ENCODE results near the gene SAMD4B. TPM values are rescaled to one million over a fixed set of nuclear protein-coding genes. Genes with fewer than 3 reads are reported as not detected.

The SAMD4B gene
- total RNA-seq, 2 experiments from 2014 or later = 59.4 to 60.0 TPM

DNA sequence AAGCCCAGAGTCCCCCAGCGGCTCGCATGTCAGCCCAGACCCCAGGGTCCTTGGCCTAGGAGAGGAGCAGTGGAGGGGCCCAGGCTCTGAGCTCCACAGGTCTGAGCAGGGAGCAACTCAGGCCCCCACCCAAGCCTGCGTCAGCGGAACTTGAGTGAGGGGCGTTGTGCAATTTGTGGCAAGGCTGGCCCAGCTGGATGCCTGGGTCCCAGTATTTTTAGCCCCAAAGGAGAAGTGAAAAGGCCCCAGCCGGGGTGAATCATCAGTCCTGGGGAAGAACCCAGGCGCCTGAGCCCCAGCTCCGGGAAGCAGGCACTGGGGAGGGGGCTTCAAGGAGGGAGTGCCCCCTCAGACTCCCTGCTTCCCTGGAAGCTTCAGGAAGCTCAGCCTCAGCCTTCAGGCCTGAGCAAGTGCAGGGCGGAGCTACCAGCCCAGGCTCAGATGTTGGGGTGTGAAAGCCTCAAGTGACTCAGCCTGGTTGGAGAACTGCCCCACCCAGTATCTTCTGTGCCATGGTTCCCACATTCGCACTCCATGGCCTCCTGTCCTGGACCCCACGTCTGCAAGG, 56.2 kb downstream of the SAMD4B start:
- intact Hi-C loops (cut with micrococcal nuclease; ENCODE audit: unreplicated experiment) = no loop called here
- H3K79me2 ChIP-seq (ENCODE audit: insufficient read depth, low read depth, low read length) = no peaks in the 10 kb centered on the region
- H3K36me3 ChIP-seq (ENCODE audit: insufficient read depth, low read length) = peaks cover 33% of the 10 kb centered on the region
- POLR2A ChIA-PET = interaction anchor here (0.7 to 2.3 kb wide), 3 partner anchors 10 to 16 kb away, joined by 3 to 14 read pairs (median 9); no protein-coding TSS in a partner anchor
- no TSS peak for BruUV-seq (replicated peaks)
- no peaks in the 10 kb centered on the region for H3K9me3 ChIP-seq (ENCODE audit: low read length)
- CTCF ChIA-PET (ENCODE audit: unreplicated experiment) = interaction anchor here (0.6 to 0.8 kb wide), 2 partner anchors 13 to 23 kb away, joined by 3 read pairs; no protein-coding TSS in a partner anchor
- H3K9me2 ChIP-seq (ENCODE audit: insufficient read depth, low read length) = no peaks in the 10 kb centered on the region
- H2AFZ ChIP-seq (ENCODE audit: low read length) = no peak overlapping the region
- H3K4me3 ChIP-seq (ENCODE audit: low read depth, low read length, poor library complexity, severe bottlenecking) = peak overlapping the region; percentile 27
- H4K20me1 ChIP-seq (ENCODE audit: insufficient read depth, low read length) = no peaks in the 10 kb centered on the region
- H3K4me2 ChIP-seq (ENCODE audit: low read length) = peak overlapping the region; percentile 68
- TF ChIP-seq EZH2phosphoT487 (IDR thresholded peaks at IDR 0.05; ENCODE audit: borderline replicate concordance, low read depth, low read length) = no peak
- TF ChIP-seq, protein P1, sequence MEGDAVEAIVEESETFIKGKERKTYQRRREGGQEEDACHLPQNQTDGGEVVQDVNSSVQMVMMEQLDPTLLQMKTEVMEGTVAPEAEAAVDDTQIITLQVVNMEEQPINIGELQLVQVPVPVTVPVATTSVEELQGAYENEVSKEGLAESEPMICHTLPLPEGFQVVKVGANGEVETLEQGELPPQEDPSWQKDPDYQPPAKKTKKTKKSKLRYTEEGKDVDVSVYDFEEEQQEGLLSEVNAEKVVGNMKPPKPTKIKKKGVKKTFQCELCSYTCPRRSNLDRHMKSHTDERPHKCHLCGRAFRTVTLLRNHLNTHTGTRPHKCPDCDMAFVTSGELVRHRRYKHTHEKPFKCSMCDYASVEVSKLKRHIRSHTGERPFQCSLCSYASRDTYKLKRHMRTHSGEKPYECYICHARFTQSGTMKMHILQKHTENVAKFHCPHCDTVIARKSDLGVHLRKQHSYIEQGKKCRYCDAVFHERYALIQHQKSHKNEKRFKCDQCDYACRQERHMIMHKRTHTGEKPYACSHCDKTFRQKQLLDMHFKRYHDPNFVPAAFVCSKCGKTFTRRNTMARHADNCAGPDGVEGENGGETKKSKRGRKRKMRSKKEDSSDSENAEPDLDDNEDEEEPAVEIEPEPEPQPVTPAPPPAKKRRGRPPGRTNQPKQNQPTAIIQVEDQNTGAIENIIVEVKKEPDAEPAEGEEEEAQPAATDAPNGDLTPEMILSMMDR (conservative IDR thresholded peaks at IDR 0.05; ENCODE audit: low read length) = no peak
- peak overlapping the region; percentile 75 for H3K27ac ChIP-seq (ENCODE audit: low read depth, low read length, poor library complexity, severe bottlenecking)
- peaks cover 62% of the 10 kb centered on the region for H3K4me1 ChIP-seq (ENCODE audit: insufficient read depth, low read length, poor library complexity, severe bottlenecking)
- DNase-seq (ENCODE audit: low spot score) = no peak

DNA sequence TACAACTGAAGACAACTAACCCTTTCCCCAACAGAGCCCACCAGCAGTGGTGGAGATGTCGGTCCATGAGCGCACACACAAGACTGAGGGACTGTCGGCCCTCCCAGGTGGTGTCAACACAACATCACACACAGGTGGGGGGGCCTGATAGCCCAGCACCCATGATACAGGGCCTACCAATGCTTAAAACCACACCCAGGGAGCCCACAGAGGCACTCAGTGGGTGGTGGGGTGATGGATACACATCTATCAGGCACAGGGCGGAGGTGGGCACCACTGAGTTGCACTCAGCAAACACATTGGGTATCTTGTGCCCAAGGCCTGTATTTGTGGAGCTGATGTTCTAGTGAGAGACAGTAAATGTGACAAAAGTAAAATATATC, 57.4 kb downstream of the SAMD4B start:
- intact Hi-C loops (cut with micrococcal nuclease; ENCODE audit: unreplicated experiment) = loop anchor here (10.0 kb wide), 2 partner anchors 545 to 555 kb away; no protein-coding TSS in a partner anchor
- H3K79me2 ChIP-seq (ENCODE audit: insufficient read depth, low read depth, low read length) = no peaks in the 10 kb centered on the region
- CTCF ChIA-PET (ENCODE audit: unreplicated experiment) = no interaction called here

More for the DNA sequence above, 57.4 kb downstream of the SAMD4B start:
- no peaks in the 10 kb centered on the region for H3K9me2 ChIP-seq (ENCODE audit: insufficient read depth, low read length)
- BruUV-seq (replicated peaks) = no TSS peak
- peaks cover 71% of the 10 kb centered on the region for H3K4me1 ChIP-seq (ENCODE audit: insufficient read depth, low read length, poor library complexity, severe bottlenecking)
- H3K4me3 ChIP-seq (ENCODE audit: low read depth, low read length, poor library complexity, severe bottlenecking) = no peak overlapping the region
- no peaks in the 10 kb centered on the region for H4K20me1 ChIP-seq (ENCODE audit: insufficient read depth, low read length)
- TF ChIP-seq EZH2phosphoT487 (IDR thresholded peaks at IDR 0.05; ENCODE audit: borderline replicate concordance, low read depth, low read length) = no peak
- TF ChIP-seq, protein P1 (conservative IDR thresholded peaks at IDR 0.05; ENCODE audit: low read length) = no peak
- H3K4me2 ChIP-seq (ENCODE audit: low read length) = 0 out of 2 replicates have a peak overlapping the region, but pooled peaks have one; percentile 8
- no peaks in the 10 kb centered on the region for H3K9me3 ChIP-seq (ENCODE audit: low read length)
- POLR2A ChIA-PET = no interaction called here
- H3K36me3 ChIP-seq (ENCODE audit: insufficient read depth, low read length) = peaks cover 24% of the 10 kb centered on the region
- H3K27ac ChIP-seq (ENCODE audit: low read depth, low read length, poor library complexity, severe bottlenecking) = peak overlapping the region; percentile 9
- no peak overlapping the region for H2AFZ ChIP-seq (ENCODE audit: low read length)
- DNase-seq (ENCODE audit: low spot score) = no peak
